GM10248 (cell line): Measurements from ENCODE around the gene CPSF4L.

Experiments used
- CTCF ChIA-PET: fragments of 300-600 bp; sonication (Branson Sonifier 250); formaldehyde crosslinking; extraction: SDS; loops from one replicate; lab custom pipeline; 2021; ENCODE audit warnings: antibody characterized with exemption; lab: Yijun Ruan, JAX
- POLR2A ChIA-PET: fragments of 350-650 bp; sonication (Branson Sonifier 250); formaldehyde crosslinking; extraction: SDS; loops from one replicate; lab custom pipeline; 2020; ENCODE audit warnings: antibody characterized with exemption; lab: Yijun Ruan, JAX
- DNase-seq: peaks from one replicate; pipeline ENCODE4 v3.0.0; 2012; ENCODE audit errors: extremely low spot score
- TF ChIP-seq, protein P1 (sequence below): IDR thresholded peaks from 2 replicates; pipeline ENCODE4 v1.5.1; 2012; ENCODE audit warnings: mild to moderate bottlenecking, low read depth; ENCODE audit errors: extremely low read depth, missing control alignments, control extremely low read depth

Gene CPSF4L

DNA sequence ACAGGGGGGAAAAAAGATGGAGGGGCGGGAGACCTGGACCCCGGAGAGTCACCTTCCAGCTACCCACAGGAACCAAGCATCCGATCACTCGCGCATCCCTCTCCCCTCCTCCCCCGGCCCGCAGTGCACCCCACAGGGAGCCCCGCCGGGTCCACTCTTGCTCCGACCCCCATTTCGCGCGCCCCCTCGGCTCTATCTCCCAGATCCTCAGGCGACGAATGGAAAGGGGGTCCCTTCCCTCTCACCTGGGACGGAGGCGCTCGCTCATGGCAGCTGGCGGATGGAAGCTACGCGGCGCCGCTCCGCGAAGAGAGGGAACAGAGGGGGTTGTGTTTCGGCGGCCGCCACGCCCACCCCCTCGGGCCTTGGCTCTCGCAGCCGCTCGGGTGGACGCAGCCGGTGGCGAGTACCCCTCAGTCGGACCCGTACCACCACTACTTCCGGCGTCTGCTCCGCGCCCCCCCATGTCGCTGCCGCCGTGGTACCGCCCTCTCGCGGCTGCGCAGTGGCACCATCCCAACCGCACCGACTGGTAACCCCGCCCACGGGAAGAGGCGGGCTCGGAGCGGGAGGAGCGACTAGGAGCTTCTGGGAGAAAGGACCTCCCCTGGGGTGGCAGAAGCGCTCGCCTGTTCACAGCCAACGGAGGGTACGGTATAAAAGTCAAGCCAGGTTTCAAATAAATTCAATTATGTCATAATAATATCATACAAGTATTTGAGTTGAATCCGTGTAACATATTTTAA is 29.7 kb downstream of the CPSF4L start:
- POLR2A ChIA-PET: interaction anchor here (0.6 to 0.7 kb wide), 2 partner anchors 10 to 580 kb away, joined by 3 to 5 read pairs; no protein-coding TSS in a partner anchor
- CTCF ChIA-PET: interaction anchor here (0.9 to 1.8 kb wide), 13 partner anchors 8 to 504 kb away, joined by 3 to 7 read pairs (median 4); no protein-coding TSS in a partner anchor
- TF ChIP-seq, protein P1, sequence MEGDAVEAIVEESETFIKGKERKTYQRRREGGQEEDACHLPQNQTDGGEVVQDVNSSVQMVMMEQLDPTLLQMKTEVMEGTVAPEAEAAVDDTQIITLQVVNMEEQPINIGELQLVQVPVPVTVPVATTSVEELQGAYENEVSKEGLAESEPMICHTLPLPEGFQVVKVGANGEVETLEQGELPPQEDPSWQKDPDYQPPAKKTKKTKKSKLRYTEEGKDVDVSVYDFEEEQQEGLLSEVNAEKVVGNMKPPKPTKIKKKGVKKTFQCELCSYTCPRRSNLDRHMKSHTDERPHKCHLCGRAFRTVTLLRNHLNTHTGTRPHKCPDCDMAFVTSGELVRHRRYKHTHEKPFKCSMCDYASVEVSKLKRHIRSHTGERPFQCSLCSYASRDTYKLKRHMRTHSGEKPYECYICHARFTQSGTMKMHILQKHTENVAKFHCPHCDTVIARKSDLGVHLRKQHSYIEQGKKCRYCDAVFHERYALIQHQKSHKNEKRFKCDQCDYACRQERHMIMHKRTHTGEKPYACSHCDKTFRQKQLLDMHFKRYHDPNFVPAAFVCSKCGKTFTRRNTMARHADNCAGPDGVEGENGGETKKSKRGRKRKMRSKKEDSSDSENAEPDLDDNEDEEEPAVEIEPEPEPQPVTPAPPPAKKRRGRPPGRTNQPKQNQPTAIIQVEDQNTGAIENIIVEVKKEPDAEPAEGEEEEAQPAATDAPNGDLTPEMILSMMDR: no peak
- DNase-seq: peak; percentile 99

DNA sequence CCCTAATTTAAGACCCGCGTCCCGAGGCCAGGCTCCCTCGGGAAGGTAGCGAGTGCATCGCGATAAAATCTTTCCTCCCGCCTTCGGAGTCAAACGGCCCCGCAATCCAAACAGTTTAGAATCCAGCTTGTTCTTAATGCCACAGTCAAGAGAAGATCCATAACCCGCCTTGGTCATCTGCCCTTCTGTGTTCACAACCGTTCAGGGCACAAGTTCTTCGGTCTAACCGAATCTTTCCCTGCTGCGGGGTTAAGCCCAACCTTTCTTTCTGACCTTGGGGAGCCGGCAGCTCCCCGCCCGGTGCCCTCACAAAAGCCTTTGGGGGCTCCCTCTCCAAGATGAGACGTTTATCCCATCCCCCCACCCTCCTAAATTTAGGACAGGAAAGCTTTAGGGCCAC is 30.3 kb downstream of the CPSF4L start:
- TF ChIP-seq, protein P1: no peak
- no peak for DNase-seq
- ChIA-PET POLR2A (no interaction called here), CTCF (interaction anchor here (0.9 to 1.8 kb wide), 8 partner anchors 9 to 504 kb away, joined by 3 to 7 read pairs (median 4); no protein-coding TSS in a partner anchor)

DNA sequence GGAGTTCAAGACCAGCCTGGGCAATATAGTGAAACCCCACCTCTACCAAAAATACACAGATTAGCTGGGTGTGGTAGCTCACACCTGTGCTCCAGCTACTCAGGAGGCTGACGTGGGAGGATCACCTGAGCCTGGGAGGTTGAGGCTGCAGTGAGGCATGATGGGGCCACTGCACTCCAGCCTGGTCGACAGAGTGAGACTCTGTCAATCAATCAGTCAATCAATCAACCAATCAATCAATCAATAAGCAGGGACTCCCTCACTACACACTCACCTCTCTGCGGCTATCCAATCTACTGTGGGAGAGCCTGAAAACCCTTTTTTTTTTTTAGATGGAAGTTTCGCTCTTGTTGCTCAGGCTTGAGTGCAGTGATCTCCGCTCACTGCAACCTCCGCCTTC is 31.6 kb downstream of the CPSF4L start:
- DNase-seq: no peak
- CTCF ChIA-PET: no interaction called here
- TF ChIP-seq, protein P1: no peak
- POLR2A ChIA-PET: no interaction called here

DNA sequence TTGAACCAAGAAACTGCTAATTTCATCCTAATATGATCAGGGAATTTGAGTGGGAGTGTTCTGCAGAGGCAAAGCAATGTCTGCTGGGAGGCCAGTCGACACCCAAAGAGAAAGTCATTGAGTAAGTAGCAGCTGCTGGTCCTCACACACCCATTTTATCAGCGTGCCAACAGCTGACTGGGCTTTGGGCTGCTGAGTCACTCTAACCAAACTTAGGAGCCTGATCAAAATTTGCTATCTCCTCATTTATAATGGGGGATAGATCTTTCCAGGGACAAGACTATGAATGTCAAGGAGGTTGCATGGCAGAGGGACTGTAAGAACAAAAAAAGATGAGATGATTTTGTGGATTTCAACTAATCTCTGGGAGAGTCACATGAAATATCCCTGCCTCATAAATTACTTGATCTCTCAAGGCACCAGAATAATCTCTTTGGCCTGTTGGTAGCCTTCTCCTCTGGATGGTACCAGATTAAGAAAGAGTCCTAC is 32.9 kb downstream of the CPSF4L start:
- ChIA-PET CTCF (interaction anchor here (1.3 to 2.8 kb wide), 5 partner anchors 11 to 672 kb away, joined by 3 to 15 read pairs (median 7); no protein-coding TSS in a partner anchor), POLR2A (interaction anchor here (0.7 kb wide), 1 partner anchor 82 kb away, joined by 3 read pairs; no protein-coding TSS in a partner anchor)
- DNase-seq: peak; percentile 47
- TF ChIP-seq, protein P1: no peak

DNA sequence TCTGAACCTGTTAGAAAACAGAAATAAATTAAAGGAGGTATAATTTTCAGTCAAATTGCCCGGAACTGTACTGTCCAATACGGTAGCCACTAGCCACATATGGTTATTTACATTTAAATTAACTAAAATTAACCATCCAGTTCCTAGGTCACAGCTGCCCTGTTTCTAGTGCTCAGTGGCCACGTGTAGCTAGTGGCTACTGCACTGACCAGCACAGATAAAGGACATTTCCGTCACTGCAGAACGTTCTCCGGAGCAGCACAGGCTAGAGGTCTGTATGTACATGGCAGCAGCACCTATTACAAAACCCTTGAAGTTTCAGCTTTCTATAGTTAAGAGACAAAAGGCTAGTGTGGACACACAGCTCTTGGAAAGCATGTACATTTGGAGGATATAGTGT is 33.7 kb downstream of the CPSF4L start:
- TF ChIP-seq, protein P1: no peak
- CTCF ChIA-PET: interaction anchor here (1.0 to 2.8 kb wide), 10 partner anchors 9 to 671 kb away, joined by 3 to 15 read pairs (median 4); no protein-coding TSS in a partner anchor
- no peak for DNase-seq
- POLR2A ChIA-PET: interaction anchor here (0.7 kb wide), 1 partner anchor 83 kb away, joined by 3 read pairs; no protein-coding TSS in a partner anchor

DNA sequence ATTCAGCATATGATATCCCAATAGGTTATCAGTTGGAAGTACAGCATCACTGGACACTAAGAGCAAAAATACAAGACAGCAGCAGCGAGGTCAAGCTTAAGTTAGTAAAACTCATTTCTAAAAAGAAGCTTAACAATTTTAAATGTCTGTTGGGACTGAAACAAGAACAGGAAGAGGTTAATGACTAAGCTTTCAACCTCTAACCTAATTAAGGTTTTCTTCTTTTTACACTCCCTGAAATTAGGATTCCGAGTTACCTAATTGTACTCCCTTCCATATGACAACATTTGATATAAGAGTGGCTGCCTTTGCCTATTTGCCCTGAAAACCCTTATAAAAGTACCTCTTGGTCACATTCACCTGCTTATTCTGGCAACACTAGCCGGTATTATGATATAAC is 34.3 kb downstream of the CPSF4L start:
- ChIA-PET CTCF (interaction anchor here (1.0 to 2.8 kb wide), 9 partner anchors 9 to 670 kb away, joined by 3 to 15 read pairs (median 4); no protein-coding TSS in a partner anchor), POLR2A (no interaction called here)
- TF ChIP-seq, protein P1: no peak
- DNase-seq: no peak
